Hematopoietic multipotent progenitor cell (in vitro differentiated cells): Measurements from ENCODE around the gene PDIA6. TPM values are rescaled to one million over a fixed set of nuclear protein-coding genes. Genes with fewer than 3 reads are reported as not detected.
"Not testable (repeated sequence)": the region's sequence is repeated elsewhere in the genome, so short reads cannot be mapped to it uniquely, and the experiment has no call there.

ENCODE experiments used
- DNase-seq, 3 donors: peaks; one replicate each; pipeline ENCODE4 v3.0.0-alpha.2; 2011 to 2015; ENCODE audit warnings: low read depth in 2 of 3, low spot score in 2 of 3
- total RNA-seq: library from RNA; depleted of rRNA; stranded (reverse); fragments of >200 nt; gene quantifications from one replicate; pipeline ENCODE4 v1.2.3, GENCODE V29; 2012

The PDIA6 gene
- total RNA-seq, 1 donor, result 60.1 TPM

GRCh38 chr2:10783421-10783820 is 29.2 kb downstream of the PDIA6 start:
- no peak for DNase-seq

DNA sequence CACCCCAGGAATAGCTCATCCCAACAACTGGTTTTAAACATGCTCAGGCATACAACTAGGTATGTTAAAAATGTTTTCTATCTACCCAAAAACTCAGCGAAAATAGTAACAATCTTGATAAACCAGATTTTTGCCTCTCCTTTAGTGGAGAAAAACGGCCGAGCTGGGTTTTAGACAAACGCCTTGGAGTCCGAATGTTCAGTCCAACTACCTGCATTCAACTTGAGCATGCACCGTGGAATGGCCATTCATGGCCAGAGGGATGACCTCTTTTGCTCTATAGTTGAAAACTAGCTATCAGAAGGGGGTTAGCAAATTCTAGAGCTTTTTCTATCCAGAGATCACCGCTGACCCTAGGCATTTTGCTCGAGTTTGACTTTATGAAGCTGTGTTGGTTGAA is 30.8 kb downstream of the PDIA6 start:
- no peak for DNase-seq

DNA sequence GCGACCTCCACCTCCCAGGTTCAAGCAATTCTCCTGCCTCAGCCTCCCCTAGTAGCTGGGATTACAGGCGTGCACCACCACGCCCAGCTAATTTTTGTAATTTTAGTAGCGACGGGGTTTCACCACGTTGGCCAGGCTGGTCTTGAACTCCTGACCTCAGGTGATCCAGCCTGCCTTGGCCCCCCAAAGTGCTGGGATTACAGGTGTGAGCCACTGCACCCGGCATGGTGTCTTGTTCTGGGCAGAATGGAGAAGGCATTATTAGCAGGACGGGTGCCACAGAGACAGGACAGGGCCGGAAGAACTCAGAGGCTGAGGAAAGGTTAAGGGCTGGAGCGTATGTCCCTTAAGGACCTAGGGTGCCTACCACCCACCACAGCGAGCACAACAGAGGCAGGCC is 31.8 kb downstream of the PDIA6 start:
- not testable (repeated sequence) for DNase-seq

DNA sequence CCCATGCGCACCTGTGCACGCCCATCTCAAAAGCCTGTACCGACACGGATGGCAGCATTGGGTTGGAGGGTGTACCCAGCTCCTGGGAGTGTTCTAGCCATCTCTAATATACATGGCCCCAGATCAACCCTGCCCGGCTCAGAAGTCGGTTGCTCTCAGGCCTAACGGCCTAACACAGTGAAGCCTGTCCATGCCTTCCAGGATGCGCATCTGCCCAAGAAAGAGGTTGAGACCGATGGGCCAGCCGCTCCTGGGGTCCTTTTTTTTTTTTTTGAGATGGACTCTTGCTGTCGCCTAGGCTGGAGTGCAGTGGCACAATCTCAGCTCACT is 32.1 kb downstream of the PDIA6 start:
- no peak for DNase-seq

DNA sequence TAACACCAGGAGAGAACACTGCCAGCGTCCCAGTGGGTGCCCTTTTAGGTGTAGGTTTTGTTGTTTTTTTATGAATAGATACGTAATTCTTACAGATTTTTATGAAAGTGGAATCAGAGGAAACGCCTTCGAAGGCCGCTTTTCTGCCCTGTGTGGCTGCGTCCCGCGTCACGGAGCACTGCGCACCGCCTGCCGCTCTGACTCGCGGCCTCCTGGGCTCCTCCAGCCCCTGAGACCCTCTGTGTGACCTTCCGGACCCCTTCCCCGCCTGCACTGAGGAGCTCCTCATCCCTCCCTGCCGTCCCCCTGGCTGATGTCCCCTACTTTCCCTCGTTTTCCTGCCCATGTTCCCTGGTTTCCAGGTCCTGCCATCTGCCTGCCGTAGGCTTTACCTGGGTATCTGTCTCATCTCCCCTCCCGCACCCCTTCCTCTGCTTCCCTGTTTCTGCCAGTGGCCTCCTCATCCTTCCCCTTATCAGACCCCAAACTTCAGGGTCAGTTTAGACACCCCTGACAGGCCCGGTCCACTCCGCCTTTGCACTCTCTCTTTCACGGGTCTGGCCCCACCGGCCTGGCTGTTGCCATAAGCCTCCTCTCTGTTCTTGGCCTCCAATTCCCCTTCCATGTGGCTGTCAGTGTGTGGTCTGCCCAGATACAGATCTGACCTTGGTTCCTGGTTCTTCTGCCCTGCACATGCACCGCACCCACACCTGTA is 32.7 kb downstream of the PDIA6 start:
- no peak for DNase-seq

DNA sequence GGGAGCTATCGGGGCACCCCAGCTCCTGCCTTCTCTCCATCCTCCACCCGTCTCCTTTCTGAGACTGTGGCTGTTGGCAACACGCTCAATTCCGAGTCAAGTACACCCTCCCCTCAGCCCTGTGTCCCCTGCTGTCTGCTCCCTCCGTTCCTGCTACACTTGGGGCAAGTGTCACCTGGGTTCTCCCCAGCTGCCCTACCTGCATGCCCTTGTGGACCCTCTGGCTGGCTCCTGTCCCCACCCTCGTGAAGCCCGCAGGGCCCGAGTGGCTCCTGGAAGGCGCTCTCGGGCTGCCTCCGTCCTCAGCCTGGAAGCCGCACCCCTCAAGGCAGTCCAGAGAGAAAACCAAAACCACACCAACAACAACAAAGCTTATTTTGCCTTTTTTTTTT is 33.9 kb downstream of the PDIA6 start:
- no peak for DNase-seq

GRCh38 chr2:10777842-10778723 is 34.5 kb downstream of the PDIA6 start:
- DNase-seq, result no peak

- no peak for DNase-seq
Measured at GRCh38 chr2:10777111-10777841, 35.3 kb downstream of the PDIA6 start.

DNA sequence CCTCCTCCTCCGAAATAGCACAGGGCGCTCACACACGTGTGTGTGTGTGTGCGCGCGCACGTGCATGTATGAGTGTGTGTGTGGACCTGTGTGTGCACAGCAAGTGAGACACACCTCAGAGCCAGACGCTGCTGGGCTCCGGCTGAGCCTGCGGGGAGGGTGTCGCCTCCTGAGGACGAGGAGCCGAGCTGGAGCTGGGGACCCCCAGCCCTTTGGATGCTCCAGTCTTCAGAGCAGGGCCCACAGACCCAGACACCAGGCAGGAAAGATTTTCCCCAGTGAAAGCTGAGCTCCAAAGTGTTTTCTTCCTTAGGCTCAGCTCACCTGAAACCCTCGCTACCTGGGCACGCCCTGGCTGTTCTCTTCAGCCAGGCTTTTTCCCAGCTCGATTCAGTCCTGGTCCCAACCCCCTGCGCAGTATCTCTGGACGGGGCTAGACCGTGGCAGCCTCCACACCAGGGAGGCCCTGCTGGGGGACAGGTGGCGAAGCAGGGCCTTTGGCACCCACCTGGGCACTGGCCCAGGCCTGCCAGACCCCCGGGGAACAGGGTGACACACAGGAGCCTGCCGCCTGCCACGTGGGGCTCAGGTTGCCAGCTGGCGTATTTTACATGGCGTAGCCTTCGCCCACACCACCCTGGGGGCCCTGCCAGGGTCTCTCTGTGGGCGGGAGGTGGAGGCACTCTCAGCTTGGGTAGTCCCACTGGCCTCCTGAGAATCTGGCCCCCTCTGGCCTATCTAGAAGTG is 36.2 kb downstream of the PDIA6 start:
- no peak for DNase-seq

DNA sequence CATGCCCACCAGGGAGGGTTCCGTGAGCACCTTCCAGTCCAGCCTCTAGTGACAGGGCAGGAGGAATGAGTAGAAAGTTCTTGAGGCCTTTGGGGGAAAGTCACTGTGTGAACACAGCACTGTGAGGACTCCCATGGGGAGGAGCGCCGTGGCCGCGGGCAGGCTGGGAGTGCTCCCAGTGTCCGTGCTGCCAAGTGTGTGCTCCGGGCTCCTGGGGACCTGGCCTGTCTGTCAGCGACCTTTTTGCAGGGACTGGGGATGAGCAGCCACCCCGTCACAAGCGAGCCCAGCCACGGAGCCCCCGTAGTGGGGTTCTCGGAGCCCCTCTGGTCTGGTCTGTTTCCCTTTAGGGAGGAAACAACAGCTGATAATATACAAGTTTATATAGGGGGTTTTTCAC is 36.8 kb downstream of the PDIA6 start:
- DNase-seq, result no peak

GRCh38 chr2:10775021-10775780 is 37.4 kb downstream of the PDIA6 start:
- no peak for DNase-seq

- no peak for DNase-seq
Measured at GRCh38 chr2:10774394-10774793, 38.2 kb downstream of the PDIA6 start.

DNA sequence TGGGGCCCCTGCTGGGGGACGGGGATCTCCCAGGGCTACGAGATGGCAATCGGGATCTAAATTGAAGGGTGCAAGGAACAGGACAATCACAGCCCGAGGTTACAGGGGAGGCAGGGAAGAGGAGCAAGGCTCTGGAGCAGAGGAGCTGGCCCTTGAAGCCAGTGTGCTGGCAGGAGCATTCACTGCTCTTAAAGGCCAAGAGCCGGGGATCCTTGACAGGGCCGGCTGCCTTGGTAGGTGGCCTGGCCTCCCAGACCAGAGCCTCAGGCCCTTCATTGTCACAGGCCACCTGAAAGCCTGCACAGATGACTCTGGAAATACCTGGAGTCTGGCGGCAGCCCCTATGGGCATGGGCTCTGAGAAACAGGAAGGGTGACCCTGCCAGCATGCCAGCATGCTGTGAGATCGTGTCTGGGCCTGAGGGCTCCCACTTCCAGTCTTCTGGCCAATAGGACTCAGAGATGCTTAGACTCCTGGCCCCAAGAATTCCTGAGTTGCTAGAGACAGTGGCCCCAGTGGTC is 38.7 kb downstream of the PDIA6 start:
- DNase-seq, result no peak

- no peak for DNase-seq
Measured at GRCh38 chr2:10772868-10773215, 39.7 kb downstream of the PDIA6 start.

DNA sequence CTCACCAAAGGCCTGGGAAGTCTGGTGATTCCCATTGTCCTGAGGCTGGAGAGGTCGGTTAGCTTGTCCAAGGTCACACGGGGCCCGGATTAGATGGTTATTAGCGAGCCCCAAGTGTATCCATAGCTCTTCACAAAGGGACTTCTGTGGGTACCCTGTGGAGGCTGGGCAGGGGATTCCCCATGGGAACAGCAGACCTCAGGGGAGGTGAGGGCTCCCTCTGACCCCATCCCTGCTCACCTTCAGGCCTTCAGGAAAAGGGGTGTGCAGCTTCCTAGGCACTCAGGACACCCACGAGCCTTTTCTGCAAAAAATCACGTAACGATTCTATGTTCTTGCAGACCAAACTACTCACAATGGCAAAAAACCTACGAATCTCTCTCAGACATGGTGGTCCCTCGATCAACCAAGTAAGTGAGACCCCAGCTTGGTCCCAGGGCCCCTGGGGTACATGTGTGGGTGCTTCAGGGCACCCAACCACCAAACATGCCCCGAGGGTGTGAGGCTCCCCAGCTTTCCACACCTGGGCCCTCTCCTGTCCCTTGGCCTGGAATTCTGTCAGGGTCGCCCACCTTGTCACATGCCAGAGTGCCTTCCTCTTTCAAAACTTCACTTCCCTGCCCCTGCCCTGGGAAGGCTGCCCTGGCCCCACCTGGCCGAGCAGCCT is 40.3 kb downstream of the PDIA6 start:
- DNase-seq, result no peak

- DNase-seq, result no peak
Measured at GRCh38 chr2:10771786-10772185, 40.8 kb downstream of the PDIA6 start.

DNA sequence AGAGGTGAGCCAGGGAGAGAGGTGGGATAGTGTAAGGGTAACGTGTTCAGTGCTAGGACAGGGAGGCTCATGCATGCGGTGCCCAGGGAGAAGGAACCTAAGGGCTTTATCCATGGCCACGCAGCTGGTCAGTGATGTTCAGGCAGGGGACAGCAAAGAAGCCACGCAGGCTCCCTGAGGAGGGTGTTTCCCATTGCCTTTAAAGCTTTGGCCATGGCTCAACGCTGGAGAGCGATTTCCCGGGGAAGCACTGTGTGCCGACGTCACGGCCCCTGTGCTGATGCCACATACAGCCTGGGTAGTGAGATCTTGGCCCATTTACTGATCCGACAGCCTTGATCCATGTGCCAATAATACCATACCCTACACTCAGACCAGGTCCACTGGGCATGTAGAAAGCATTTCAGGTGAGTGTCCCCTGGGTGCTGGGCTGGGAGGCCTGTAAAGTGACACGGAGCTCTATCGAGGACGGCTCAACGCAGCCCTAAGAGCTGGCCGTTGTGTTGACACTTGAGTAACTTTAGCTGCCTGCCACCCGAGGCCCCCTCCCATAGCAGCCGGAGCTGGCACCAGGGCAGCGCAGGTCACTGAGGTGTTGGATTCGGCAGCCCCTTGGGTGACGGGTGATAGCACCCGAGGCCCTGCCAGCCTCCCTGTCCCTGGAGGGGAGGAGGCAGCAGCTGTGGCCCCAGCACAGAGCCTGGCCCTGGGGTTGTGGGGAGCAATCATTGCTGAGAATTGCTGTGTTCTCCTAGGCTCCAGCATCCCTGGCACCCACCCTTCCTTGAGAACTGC is 41.4 kb downstream of the PDIA6 start:
- no peak for DNase-seq

GRCh38 chr2:10768063-10768507 is 44.5 kb downstream of the PDIA6 start:
- no peak for DNase-seq

- no peak for DNase-seq
Measured at GRCh38 chr2:10765914-10766313, 46.7 kb downstream of the PDIA6 start.
